Measurements from ENCODE around the gene SOX6. TPM values are rescaled to one million over a fixed set of nuclear protein-coding genes. Genes with fewer than 3 reads are reported as not detected.

The SOX6 gene
- total RNA-seq, 2 experiments from 2014 or later: 0.21 TPM; not detected in 1

DNA sequence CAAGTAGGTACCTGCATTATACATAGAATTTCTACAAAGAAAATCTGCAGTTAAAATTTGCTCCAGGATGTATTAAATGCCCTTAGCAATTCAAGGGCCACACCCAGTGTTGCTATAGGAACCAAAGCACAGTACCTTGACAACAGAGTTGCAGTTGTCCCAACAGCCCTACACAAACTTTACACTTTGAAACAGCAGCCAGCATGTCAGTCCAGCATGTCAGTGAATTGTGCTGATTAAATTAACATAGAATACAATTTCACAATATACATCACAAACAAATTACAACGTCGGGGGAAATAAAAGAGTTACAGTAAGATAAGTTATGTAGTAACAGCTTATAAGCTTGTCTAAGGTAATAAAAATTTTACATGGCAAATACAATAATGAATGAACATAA lies 389.2 kb downstream of the SOX6 start:
- DNase-seq (no peak), ATAC-seq (no peak)
- no peaks in the 10 kb centered on the region for H3K27me3 Mint-ChIP-seq
- H3K36me3 Mint-ChIP-seq: no peaks in the 10 kb centered on the region
- no peak overlapping the region for H3K4me3 Mint-ChIP-seq
- CTCF ChIA-PET: no interaction called here
- H3K4me1 Mint-ChIP-seq: no peaks in the 10 kb centered on the region
- no peaks in the 10 kb centered on the region for H3K9me3 Mint-ChIP-seq (ENCODE audit: low read depth)
- H3K27ac Mint-ChIP-seq: no peak overlapping the region

DNA sequence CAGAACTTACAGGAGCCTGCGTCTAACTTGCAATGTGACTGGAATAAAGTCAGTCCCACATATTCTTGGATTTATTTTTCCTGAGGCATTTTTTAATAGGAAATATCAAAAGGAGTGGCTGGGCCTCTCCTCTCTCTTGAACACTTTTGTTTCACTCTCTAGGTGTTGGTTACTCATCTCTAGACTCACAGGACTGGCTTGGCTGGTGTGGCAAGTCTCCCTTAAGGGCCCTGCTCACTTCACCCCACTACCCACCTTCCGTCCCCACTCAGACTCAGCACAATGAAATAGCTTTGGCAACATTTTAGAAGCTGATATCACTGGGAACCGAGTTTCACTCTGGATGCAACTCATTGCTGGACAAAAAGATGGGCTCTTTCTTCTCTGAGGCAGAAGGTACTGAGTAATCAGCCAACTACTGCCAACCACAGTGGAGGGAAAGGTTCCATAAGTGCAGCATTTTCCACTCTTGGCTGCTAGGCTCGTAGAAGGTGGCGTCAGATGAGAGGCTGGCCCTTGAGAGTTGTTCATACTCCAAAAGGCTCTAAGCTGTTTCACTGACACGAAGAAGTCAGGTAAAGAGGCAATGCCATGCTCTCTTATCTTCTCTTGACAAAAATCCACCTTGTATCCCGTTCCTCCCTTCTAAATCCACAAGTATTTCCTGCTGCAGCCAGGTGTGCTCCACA lies 390.6 kb downstream of the SOX6 start:
- Mint-ChIP-seq H3K27ac (no peak overlapping the region), H3K9me3 (ENCODE audit: low read depth) (no peaks in the 10 kb centered on the region), H3K4me1 (no peaks in the 10 kb centered on the region), H3K4me3 (no peak overlapping the region), H3K36me3 (no peaks in the 10 kb centered on the region), H3K27me3 (no peaks in the 10 kb centered on the region)
- CTCF ChIA-PET: interaction anchor here (1.1 kb wide), 1 partner anchor 10 kb away, joined by 3 read pairs; no protein-coding TSS in a partner anchor
- DNase-seq (no peak), ATAC-seq (no peak)

DNA sequence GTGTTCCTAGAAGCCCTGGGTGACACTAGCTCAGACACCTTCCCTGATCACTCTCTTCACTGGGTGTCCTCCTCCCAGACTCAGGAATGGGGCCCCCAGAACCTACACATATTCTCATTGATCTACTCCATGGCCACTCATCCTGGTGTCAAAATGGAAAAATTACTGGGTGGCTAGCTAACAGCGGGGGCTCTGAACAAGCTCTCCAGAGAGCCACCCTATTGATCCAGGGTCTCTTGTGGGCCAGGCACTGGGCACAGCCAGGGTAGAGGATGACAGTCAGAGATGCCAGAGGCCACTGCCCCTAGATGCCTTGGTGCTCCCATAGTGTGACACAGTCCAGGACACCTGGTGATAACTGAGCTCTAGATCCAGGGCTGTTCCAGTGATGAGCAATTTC lies 393.1 kb downstream of the SOX6 start:
- no peak overlapping the region for H3K4me3 Mint-ChIP-seq
- CTCF ChIA-PET: no interaction called here
- no peak for DNase-seq

DNA sequence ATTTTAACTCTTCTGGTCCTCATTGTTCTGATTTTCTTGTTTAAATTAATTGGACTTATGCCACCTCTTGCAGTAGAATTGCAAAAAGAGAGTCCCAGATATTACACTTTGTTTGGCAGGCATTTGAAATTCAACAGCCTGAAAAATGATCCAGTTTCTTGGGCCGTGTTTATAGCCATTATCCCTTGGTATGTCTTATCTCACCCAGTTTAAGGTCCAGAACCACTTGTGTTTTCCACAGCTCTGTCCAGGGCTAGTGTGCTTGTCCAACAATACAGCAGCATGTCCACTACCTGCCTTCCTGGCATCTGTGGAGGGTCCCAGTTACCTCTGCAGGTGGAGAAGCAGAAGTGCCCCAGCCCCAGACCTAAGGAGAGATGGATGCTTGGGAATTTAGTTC lies 397.4 kb downstream of the SOX6 start:
- Mint-ChIP-seq H3K27ac (no peak overlapping the region), H3K36me3 (no peaks in the 10 kb centered on the region), H3K4me3 (no peak overlapping the region), H3K27me3 (no peaks in the 10 kb centered on the region), H3K4me1 (no peaks in the 10 kb centered on the region), H3K9me3 (ENCODE audit: low read depth) (no peaks in the 10 kb centered on the region)
- ATAC-seq: no peak
- CTCF ChIA-PET: no interaction called here
- DNase-seq: no peak

More for the DNA sequence above, 393.1 kb downstream of the SOX6 start:
- Mint-ChIP-seq H3K4me1 (no peaks in the 10 kb centered on the region), H3K27ac (no peak overlapping the region), H3K9me3 (ENCODE audit: low read depth) (no peaks in the 10 kb centered on the region), H3K36me3 (no peaks in the 10 kb centered on the region), H3K27me3 (no peaks in the 10 kb centered on the region)
- ATAC-seq: no peak

DNA sequence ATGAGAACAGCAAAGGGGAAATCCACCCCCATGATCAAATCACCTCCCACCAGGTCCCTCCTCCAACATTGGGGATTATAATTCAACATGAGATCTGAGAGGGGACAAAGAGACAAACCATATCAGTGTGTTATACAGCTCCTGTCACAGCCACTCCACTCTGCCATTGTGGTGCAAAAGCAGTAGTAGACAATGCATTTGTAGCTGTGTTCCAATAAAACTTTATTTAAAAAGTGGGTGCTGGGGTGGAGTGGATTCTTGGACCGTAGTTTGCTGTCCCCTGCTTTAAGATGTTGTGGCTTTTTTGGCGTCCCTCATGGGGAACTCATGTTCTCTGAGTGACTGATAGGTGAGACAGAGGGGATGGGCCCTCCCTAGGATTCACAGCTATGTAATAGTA lies 399.1 kb downstream of the SOX6 start:
- ATAC-seq (no peak), DNase-seq (no peak)
- Mint-ChIP-seq H3K36me3 (no peaks in the 10 kb centered on the region), H3K27me3 (no peaks in the 10 kb centered on the region), H3K27ac (no peak overlapping the region), H3K9me3 (ENCODE audit: low read depth) (no peaks in the 10 kb centered on the region), H3K4me1 (no peaks in the 10 kb centered on the region), H3K4me3 (no peak overlapping the region)
- CTCF ChIA-PET: no interaction called here

DNA sequence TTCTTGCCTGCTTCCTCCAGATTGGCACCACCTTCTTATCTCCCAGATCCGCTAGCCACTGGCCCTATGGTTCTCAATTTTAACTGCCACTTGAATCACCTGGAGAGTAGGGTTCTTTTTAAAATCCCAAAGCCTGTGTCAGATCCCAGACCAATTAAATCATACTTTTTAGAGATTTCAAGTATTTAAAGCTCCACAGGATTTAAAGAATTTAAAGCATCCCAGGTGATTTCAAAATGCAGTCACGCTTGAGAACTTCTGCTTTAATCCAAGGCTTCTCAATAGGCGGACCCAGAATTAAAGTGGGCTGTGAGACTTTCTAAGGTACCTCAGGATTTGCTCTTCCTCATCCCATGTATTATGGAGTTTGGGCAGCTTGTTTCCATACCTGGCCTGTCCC lies 400.0 kb downstream of the SOX6 start:
- H3K27ac Mint-ChIP-seq: no peak overlapping the region
- no peak for DNase-seq
- no peak for ATAC-seq
- no peaks in the 10 kb centered on the region for H3K9me3 Mint-ChIP-seq (ENCODE audit: low read depth)
- no peaks in the 10 kb centered on the region for H3K27me3 Mint-ChIP-seq
- no peak overlapping the region for H3K4me3 Mint-ChIP-seq
- H3K36me3 Mint-ChIP-seq: no peaks in the 10 kb centered on the region
- no peaks in the 10 kb centered on the region for H3K4me1 Mint-ChIP-seq
- CTCF ChIA-PET: no interaction called here

DNA sequence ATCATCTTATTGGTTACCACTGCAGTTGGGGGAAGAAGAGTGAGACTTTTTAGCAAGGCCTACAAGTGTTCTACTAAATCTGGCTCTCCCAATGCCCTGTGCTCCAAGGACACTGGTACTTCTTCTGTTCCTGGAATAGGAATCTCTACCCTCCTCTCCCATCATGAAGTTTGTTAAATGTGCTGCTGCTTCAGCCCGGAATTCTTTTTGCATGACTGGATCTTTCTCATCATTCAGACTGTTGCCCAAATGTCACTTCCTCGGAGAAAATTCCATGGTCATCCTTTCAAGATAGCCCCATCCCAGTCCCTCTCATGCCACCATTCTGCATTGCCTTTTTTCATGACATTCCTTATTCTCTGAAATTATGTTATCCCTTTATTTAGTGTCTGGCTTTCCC lies 400.8 kb downstream of the SOX6 start:
- no peaks in the 10 kb centered on the region for H3K27me3 Mint-ChIP-seq
- H3K27ac Mint-ChIP-seq: no peak overlapping the region
- H3K36me3 Mint-ChIP-seq: no peaks in the 10 kb centered on the region
- CTCF ChIA-PET: no interaction called here
- H3K9me3 Mint-ChIP-seq (ENCODE audit: low read depth): no peaks in the 10 kb centered on the region
- no peaks in the 10 kb centered on the region for H3K4me1 Mint-ChIP-seq
- DNase-seq: no peak
- H3K4me3 Mint-ChIP-seq: no peak overlapping the region
- ATAC-seq: no peak

DNA sequence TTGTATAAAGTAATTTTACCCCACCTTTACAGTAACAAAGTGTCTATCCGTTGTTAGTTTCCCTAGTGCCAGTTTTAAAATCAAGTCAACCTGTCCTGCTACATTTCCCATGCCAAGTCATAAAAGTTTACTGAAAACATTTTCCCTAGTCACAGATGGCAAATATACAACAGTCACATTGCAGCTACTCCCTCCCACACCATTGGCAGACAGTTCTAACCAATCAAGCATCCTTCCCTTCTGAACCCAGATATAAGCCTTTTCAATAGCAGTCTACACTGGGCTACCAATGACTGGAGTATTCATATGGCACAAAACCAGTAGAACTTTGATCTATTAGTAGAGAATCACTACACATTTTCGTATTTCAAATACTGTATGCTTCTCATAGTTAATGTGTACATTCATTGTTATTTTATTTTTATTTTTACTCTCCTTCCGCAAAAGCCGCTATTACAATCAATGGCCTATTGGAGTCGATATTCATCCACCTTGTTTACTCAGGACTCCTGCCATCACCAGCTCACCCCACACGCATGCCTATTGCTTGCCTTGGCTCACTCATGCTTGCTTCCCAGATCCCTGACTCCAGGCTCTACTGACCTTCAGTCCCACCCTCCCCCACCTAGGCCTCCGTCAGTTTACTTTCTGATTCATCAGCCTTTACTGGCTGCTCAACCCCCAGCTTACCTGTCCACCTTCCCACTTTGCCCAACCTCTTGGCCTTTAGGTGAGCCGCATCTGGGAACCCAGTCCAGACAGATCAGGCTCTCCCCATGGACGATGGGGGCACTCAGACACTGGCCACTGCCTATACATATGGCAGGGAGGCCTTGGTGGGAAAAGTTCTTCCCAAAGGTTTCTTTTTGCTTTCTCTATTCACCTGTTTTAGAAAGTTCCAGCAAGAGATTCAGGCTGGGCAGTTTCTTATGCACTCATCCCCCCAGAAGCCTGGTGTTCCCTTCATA lies 408.4 kb downstream of the SOX6 start:
- no peaks in the 10 kb centered on the region for H3K4me1 Mint-ChIP-seq
- ATAC-seq (no peak), DNase-seq (no peak)
- no peaks in the 10 kb centered on the region for H3K36me3 Mint-ChIP-seq
- CTCF ChIA-PET: no interaction called here
- H3K9me3 Mint-ChIP-seq (ENCODE audit: low read depth): peaks cover 4% of the 10 kb centered on the region
- no peaks in the 10 kb centered on the region for H3K27me3 Mint-ChIP-seq
- H3K27ac Mint-ChIP-seq: no peak overlapping the region
- H3K4me3 Mint-ChIP-seq: no peak overlapping the region

DNA sequence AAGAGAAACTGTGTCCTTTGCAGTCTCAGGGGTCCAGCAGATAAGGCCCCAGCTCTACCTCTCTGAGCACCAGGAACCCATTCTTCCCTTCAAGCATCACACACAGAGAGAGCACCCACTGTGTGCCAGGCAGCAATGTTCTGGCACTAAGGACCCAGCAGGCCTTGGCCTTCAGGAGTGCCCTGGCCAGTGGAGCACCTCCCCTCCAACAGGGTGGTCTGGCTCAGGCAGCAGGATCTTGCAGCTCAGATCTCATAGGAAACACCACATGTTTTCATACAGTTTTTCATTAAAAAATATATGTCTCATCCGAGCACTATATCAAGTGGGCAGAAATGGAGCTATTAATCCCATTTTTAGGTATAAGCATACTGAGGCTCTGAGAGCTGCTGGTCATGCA lies 410.6 kb downstream of the SOX6 start:
- H3K4me1 Mint-ChIP-seq: no peaks in the 10 kb centered on the region
- H3K9me3 Mint-ChIP-seq (ENCODE audit: low read depth): peaks cover 4% of the 10 kb centered on the region
- no peaks in the 10 kb centered on the region for H3K27me3 Mint-ChIP-seq
- DNase-seq (no peak), ATAC-seq (no peak)
- no peak overlapping the region for H3K27ac Mint-ChIP-seq
- H3K36me3 Mint-ChIP-seq: no peaks in the 10 kb centered on the region
- CTCF ChIA-PET: no interaction called here
- no peak overlapping the region for H3K4me3 Mint-ChIP-seq

DNA sequence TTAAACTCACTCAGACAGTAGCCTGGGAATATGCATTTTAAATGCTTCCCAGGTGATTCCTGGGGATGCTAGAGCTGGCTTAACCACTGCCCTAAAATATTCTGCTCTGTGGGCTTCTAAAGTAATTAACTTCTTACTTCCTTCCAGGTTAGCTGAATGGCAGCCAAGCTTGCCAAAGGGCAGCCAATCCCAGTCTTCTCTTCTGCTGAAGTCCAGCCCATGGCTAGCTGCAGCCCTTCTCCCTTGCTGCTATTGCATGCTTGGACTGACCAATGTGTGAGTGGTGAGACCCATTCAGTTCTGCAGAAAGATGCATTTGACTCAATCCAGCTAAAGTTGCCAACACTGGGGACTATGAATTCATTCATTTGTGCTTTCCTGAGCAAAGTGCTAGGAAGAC lies 411.9 kb downstream of the SOX6 start:
- no peaks in the 10 kb centered on the region for H3K27me3 Mint-ChIP-seq
- H3K4me1 Mint-ChIP-seq: no peaks in the 10 kb centered on the region
- no peaks in the 10 kb centered on the region for H3K36me3 Mint-ChIP-seq
- ATAC-seq: no peak
- CTCF ChIA-PET: no interaction called here
- no peak for DNase-seq
- H3K27ac Mint-ChIP-seq: no peak overlapping the region
- H3K4me3 Mint-ChIP-seq: no peak overlapping the region
- H3K9me3 Mint-ChIP-seq (ENCODE audit: low read depth): peaks cover 4% of the 10 kb centered on the region

DNA sequence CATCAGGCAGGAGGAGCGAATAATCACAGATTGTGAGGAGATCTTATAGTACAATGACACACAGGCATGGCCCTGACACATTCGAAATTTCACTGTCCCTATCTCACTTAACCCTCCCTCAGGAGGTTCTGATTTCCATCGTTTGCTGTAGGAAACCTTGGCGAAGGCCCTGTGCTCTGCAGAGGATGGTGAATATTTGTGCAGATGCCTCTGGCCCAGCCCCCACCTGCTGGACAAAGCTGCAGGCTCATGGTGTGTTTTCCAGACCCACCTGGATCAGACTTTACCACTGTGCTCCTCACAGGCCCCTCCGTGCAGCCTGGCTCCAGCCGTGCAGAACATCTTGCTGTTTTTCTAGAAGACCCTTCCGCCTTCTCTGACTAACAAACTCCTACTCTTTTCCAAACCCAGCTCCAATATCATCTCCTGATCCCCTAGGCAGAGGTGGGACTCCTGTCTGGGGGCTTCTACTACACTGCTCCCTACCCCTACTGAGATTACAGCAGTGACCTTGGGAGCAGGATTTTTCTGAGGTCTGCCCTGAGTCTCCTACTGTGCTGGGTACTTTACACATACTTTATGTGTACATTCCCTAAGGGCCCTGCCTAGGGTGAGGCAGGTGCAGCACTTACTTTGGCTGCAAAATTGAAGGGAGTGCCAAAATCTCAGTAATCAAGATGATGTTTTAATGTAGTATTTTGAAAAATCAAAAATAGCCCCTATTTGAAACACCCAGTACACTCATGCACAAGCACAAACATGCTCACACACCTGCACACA lies 412.7 kb downstream of the SOX6 start:
- CTCF ChIA-PET: no interaction called here
- peaks cover 4% of the 10 kb centered on the region for H3K9me3 Mint-ChIP-seq (ENCODE audit: low read depth)
- no peaks in the 10 kb centered on the region for H3K36me3 Mint-ChIP-seq
- H3K27me3 Mint-ChIP-seq: no peaks in the 10 kb centered on the region
- ATAC-seq (no peak), DNase-seq (no peak)
- H3K4me3 Mint-ChIP-seq: no peak overlapping the region
- H3K4me1 Mint-ChIP-seq: no peaks in the 10 kb centered on the region
- no peak overlapping the region for H3K27ac Mint-ChIP-seq

DNA sequence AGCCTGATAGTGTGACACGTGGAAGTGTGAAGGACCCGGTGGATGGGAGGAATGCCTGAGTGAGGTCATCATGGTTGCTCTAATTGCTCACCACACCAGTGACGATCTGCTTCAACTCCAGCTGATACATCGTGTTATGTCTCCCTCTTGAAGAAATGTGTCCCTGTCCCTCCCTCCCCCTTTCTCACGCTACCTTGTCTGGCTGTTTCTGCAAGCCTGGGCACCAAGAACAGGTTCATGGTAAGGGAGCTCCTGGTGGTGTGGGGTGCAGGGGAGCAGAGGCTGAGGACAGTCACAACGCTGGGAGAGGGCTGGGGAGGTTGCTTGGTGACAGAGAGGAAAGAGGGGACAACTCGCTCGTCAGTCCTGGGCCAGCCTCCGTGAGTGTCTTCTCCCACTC lies 413.4 kb downstream of the SOX6 start:
- Mint-ChIP-seq H3K9me3 (ENCODE audit: low read depth) (peaks cover 4% of the 10 kb centered on the region), H3K27me3 (no peaks in the 10 kb centered on the region), H3K36me3 (no peaks in the 10 kb centered on the region), H3K4me3 (no peak overlapping the region), H3K4me1 (no peaks in the 10 kb centered on the region), H3K27ac (no peak overlapping the region)
- CTCF ChIA-PET: no interaction called here
- peak; percentile 19 for DNase-seq
- ATAC-seq: no peak

DNA sequence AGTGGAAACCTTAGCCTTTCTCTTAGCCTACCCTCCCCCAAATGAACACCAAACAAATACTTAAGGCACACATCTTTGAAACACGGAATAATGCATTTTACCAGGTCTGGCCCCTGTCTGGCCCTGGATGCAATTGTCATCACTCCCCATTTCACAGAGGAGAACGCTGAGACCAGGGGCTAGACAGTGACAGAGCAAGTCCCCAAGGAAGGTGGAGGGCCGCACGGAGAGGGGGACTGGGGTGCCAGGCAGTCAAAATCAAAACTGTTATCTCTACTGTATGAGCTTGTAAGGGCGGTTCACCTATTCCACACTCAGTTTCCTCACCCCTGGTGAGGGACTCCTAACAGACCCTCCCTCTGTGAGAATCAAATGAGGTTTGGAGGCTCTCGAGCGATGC lies 414.2 kb downstream of the SOX6 start:
- Mint-ChIP-seq H3K9me3 (ENCODE audit: low read depth) (no peaks in the 10 kb centered on the region), H3K4me3 (no peak overlapping the region), H3K27ac (no peak overlapping the region), H3K36me3 (no peaks in the 10 kb centered on the region), H3K4me1 (no peaks in the 10 kb centered on the region), H3K27me3 (no peaks in the 10 kb centered on the region)
- DNase-seq (peak; percentile 15), ATAC-seq (no peak)
- CTCF ChIA-PET: no interaction called here

Measured in activated CD8-positive, alpha-beta memory T cell treated with anti-CD3 and anti-CD28 coated beads, Interleukin-2, amount 10 ng/mL, durations not matched to agents 7 days and 5 days (primary cell).